HEK293 (cell line): ENCODE measurements around the gene SF3A1.
A peak's percentile ranks its signal among the peaks of the same experiment; 100 is the strongest.

Experiments
- AEBP2 ChIP-seq: fragments of 450-650 bp; formaldehyde crosslinking; IDR thresholded peaks from 2 replicates; pipeline ENCODE4 v1.5.1; 2016; ENCODE audit warnings: missing biosample characterization, missing genetic modification characterization, borderline replicate concordance
- BCL11B ChIP-seq: fragments of 450-650 bp; formaldehyde crosslinking; IDR thresholded peaks from 2 replicates; pipeline ENCODE4 v1.5.1; 2016; ENCODE audit warnings: low read depth, missing biosample characterization, missing genetic modification characterization
- GLIS1 ChIP-seq: fragments of 450-650 bp; formaldehyde crosslinking; IDR thresholded peaks from 2 replicates; pipeline ENCODE4 v1.5.1; 2016; ENCODE audit warnings: missing biosample characterization, missing genetic modification characterization
- REST ChIP-seq: fragments of 450-650 bp; formaldehyde crosslinking; IDR thresholded peaks from 2 replicates; pipeline ENCODE4 v1.5.1; 2016; ENCODE audit warnings: missing biosample characterization, missing genetic modification characterization
- YY2 ChIP-seq: fragments of 450-650 bp; formaldehyde crosslinking; IDR thresholded peaks from 2 replicates; pipeline ENCODE4 v1.5.1; 2016; ENCODE audit warnings: missing biosample characterization, missing genetic modification characterization
- ZBTB26 ChIP-seq: fragments of 450-650 bp; formaldehyde crosslinking; optimal IDR thresholded peaks from 2 replicates; pipeline ENCODE3; 2016; ENCODE audit warnings: missing biosample characterization, mild to moderate bottlenecking, missing genetic modification characterization
- ZNF114 ChIP-seq: fragments of 450-650 bp; formaldehyde crosslinking; IDR thresholded peaks from 2 replicates; pipeline ENCODE4 v1.5.0; 2017; ENCODE audit warnings: missing biosample characterization, missing genetic modification characterization
- ZNF146 ChIP-seq: fragments of 450-650 bp; formaldehyde crosslinking; IDR thresholded peaks from 2 replicates; pipeline ENCODE4 v1.5.1; 2016; ENCODE audit warnings: missing biosample characterization, missing genetic modification characterization
- ZNF157 ChIP-seq: fragments of 450-650 bp; formaldehyde crosslinking; IDR thresholded peaks from 2 replicates; pipeline ENCODE4 v1.5.1; 2016; ENCODE audit warnings: missing biosample characterization, missing genetic modification characterization
- ZNF16 ChIP-seq: fragments of 450-650 bp; formaldehyde crosslinking; IDR thresholded peaks from 2 replicates; pipeline ENCODE4 v1.5.1; 2016; ENCODE audit warnings: low read depth, missing biosample characterization, missing genetic modification characterization
- ZNF184 ChIP-seq: fragments of 450-650 bp; IDR thresholded peaks from 2 replicates; pipeline ENCODE4 v1.5.1; 2018; ENCODE audit warnings: missing biosample characterization, mild to moderate bottlenecking, missing genetic modification characterization
- ZNF202 ChIP-seq: fragments of 450-650 bp; formaldehyde crosslinking; IDR thresholded peaks from 2 replicates; pipeline ENCODE4 v1.5.1; 2016; ENCODE audit warnings: missing biosample characterization, missing genetic modification characterization, borderline replicate concordance
- ZNF266 ChIP-seq: fragments of 450-650 bp; formaldehyde crosslinking; IDR thresholded peaks from 2 replicates; pipeline ENCODE4 v1.5.1; 2016; ENCODE audit warnings: missing biosample characterization, missing genetic modification characterization, low read depth
- ZNF335 ChIP-seq: fragments of 450-650 bp; formaldehyde crosslinking; conservative IDR thresholded peaks from 2 replicates; pipeline ENCODE4 v1.5.1; 2016; ENCODE audit warnings: missing biosample characterization, missing genetic modification characterization
- ZNF354C ChIP-seq: fragments of 450-650 bp; formaldehyde crosslinking; IDR thresholded peaks from 2 replicates; pipeline ENCODE4 v1.5.1; 2016; ENCODE audit warnings: missing biosample characterization, missing genetic modification characterization, low read depth, borderline replicate concordance
- ZNF362 ChIP-seq: fragments of 450-650 bp; formaldehyde crosslinking; IDR thresholded peaks from 2 replicates; pipeline ENCODE4 v1.5.1; 2016; ENCODE audit warnings: missing biosample characterization, missing genetic modification characterization
- ZNF391 ChIP-seq: fragments of 450-650 bp; formaldehyde crosslinking; IDR thresholded peaks from 2 replicates; pipeline ENCODE4 v1.5.1; 2016; ENCODE audit warnings: low read depth, missing biosample characterization, missing genetic modification characterization, borderline replicate concordance
- ZNF530 ChIP-seq: fragments of 450-650 bp; formaldehyde crosslinking; IDR thresholded peaks from 2 replicates; pipeline ENCODE4 v1.5.1; 2016; ENCODE audit warnings: low read depth, missing biosample characterization, missing genetic modification characterization
- ZNF555 ChIP-seq: fragments of 450-650 bp; formaldehyde crosslinking; conservative IDR thresholded peaks from 2 replicates; pipeline ENCODE4 v1.5.1; 2017; ENCODE audit warnings: missing biosample characterization, mild to moderate bottlenecking, missing genetic modification characterization, inconsistent platforms
- ZNF571 ChIP-seq: fragments of 450-650 bp; formaldehyde crosslinking; IDR thresholded peaks from 2 replicates; pipeline ENCODE4 v1.5.0; 2017; ENCODE audit warnings: missing biosample characterization, missing genetic modification characterization
- ZNF623 ChIP-seq: fragments of 450-650 bp; formaldehyde crosslinking; IDR thresholded peaks from 2 replicates; pipeline ENCODE4 v1.5.1; 2016; ENCODE audit warnings: missing biosample characterization, missing genetic modification characterization
- ZNF707 ChIP-seq: fragments of 450-650 bp; formaldehyde crosslinking; IDR thresholded peaks from 2 replicates; pipeline ENCODE4 v1.5.1; 2016; ENCODE audit warnings: missing biosample characterization, missing genetic modification characterization
- ZXDB ChIP-seq: fragments of 450-650 bp; formaldehyde crosslinking; IDR thresholded peaks from 2 replicates; pipeline ENCODE4 v1.5.1; 2016; ENCODE audit warnings: missing biosample characterization, missing genetic modification characterization
- TF ChIP-seq, protein P1 (sequence below): fragments of 450-650 bp; formaldehyde crosslinking; IDR thresholded peaks from 2 replicates; pipeline ENCODE4 v1.5.1; 2017; ENCODE audit warnings: missing biosample characterization, missing genetic modification characterization
- TF ChIP-seq, protein P2 (sequence below): fragments of 450-650 bp; formaldehyde crosslinking; IDR thresholded peaks from 2 replicates; pipeline ENCODE4 v1.5.1; 2016; ENCODE audit warnings: missing biosample characterization, missing genetic modification characterization
- TF ChIP-seq, protein P3 (sequence below): fragments of 450-650 bp; formaldehyde crosslinking; conservative IDR thresholded peaks from 2 replicates; pipeline ENCODE4 v1.5.1; 2016; ENCODE audit warnings: low read depth, missing biosample characterization, missing genetic modification characterization

SF3A1 gene

DNA sequence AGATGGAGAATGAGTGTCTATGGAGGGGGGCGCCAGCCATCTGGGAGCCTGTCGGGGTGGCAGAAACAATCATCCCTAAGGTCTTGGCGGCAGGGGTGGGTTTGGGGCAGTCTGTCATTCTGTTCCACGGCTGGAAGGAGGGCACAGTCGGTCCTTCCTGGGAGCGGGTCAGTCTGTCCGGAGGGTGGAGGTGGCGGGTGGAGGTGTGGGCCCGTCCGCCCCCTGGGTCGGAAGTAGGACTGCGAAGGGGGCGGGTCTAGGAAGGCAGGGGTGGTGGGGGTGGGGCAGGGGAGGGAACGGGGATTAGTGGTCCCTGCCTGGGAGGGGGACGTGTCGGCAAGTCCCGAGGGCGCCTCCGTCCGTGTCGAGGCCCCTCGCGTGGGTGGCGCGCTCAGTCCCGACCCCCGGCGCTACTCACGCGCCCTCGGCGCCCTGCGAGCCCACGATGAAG lies 30.4 kb downstream of the SF3A1 start (continued):
- TF ChIP-seq, protein P1, sequence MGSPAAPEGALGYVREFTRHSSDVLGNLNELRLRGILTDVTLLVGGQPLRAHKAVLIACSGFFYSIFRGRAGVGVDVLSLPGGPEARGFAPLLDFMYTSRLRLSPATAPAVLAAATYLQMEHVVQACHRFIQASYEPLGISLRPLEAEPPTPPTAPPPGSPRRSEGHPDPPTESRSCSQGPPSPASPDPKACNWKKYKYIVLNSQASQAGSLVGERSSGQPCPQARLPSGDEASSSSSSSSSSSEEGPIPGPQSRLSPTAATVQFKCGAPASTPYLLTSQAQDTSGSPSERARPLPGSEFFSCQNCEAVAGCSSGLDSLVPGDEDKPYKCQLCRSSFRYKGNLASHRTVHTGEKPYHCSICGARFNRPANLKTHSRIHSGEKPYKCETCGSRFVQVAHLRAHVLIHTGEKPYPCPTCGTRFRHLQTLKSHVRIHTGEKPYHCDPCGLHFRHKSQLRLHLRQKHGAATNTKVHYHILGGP (tag by site-specific recombination) = no peak
- TF ChIP-seq ZNF266 (tag by site-specific recombination) (no peak), ZNF335 (tag by site-specific recombination) (no peak; the same call in 1 of the 2 replicates), ZNF707 (tag by site-specific recombination) (no peak), YY2 (tag by site-specific recombination) (no peak), ZNF623 (tag by site-specific recombination) (no peak), ZNF354C (no peak), BCL11B (no peak), ZNF146 (no peak), ZXDB (peak; percentile 49; the same call in 1 of the 2 replicates), ZNF114 (no peak), ZNF184 (no peak), AEBP2 (tag by site-specific recombination) (no peak), GLIS1 (tag by site-specific recombination) (peak; percentile 59), ZNF391 (tag by site-specific recombination) (no peak), ZNF202 (no peak), ZNF157 (no peak), ZNF362 (no peak), ZNF571 (tag by site-specific recombination) (no peak), ZNF16 (tag by site-specific recombination) (no peak), ZNF555 (tag by site-specific recombination) (no peak), ZBTB26 (tag by site-specific recombination) (no peak), ZNF530 (no peak), REST (tag by site-specific recombination) (no peak)
- TF ChIP-seq, protein P2, sequence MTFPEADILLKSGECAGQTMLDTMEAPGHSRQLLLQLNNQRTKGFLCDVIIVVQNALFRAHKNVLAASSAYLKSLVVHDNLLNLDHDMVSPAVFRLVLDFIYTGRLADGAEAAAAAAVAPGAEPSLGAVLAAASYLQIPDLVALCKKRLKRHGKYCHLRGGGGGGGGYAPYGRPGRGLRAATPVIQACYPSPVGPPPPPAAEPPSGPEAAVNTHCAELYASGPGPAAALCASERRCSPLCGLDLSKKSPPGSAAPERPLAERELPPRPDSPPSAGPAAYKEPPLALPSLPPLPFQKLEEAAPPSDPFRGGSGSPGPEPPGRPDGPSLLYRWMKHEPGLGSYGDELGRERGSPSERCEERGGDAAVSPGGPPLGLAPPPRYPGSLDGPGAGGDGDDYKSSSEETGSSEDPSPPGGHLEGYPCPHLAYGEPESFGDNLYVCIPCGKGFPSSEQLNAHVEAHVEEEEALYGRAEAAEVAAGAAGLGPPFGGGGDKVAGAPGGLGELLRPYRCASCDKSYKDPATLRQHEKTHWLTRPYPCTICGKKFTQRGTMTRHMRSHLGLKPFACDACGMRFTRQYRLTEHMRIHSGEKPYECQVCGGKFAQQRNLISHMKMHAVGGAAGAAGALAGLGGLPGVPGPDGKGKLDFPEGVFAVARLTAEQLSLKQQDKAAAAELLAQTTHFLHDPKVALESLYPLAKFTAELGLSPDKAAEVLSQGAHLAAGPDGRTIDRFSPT = no peak
- TF ChIP-seq, protein P3, sequence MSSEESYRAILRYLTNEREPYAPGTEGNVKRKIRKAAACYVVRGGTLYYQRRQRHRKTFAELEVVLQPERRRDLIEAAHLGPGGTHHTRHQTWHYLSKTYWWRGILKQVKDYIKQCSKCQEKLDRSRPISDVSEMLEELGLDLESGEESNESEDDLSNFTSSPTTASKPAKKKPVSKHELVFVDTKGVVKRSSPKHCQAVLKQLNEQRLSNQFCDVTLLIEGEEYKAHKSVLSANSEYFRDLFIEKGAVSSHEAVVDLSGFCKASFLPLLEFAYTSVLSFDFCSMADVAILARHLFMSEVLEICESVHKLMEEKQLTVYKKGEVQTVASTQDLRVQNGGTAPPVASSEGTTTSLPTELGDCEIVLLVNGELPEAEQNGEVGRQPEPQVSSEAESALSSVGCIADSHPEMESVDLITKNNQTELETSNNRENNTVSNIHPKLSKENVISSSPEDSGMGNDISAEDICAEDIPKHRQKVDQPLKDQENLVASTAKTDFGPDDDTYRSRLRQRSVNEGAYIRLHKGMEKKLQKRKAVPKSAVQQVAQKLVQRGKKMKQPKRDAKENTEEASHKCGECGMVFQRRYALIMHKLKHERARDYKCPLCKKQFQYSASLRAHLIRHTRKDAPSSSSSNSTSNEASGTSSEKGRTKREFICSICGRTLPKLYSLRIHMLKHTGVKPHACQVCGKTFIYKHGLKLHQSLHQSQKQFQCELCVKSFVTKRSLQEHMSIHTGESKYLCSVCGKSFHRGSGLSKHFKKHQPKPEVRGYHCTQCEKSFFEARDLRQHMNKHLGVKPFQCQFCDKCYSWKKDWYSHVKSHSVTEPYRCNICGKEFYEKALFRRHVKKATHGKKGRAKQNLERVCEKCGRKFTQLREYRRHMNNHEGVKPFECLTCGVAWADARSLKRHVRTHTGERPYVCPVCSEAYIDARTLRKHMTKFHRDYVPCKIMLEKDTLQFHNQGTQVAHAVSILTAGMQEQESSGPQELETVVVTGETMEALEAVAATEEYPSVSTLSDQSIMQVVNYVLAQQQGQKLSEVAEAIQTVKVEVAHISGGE = no peak
